ENCODE measurements around the gene TFEB.

Gene TFEB

DNA sequence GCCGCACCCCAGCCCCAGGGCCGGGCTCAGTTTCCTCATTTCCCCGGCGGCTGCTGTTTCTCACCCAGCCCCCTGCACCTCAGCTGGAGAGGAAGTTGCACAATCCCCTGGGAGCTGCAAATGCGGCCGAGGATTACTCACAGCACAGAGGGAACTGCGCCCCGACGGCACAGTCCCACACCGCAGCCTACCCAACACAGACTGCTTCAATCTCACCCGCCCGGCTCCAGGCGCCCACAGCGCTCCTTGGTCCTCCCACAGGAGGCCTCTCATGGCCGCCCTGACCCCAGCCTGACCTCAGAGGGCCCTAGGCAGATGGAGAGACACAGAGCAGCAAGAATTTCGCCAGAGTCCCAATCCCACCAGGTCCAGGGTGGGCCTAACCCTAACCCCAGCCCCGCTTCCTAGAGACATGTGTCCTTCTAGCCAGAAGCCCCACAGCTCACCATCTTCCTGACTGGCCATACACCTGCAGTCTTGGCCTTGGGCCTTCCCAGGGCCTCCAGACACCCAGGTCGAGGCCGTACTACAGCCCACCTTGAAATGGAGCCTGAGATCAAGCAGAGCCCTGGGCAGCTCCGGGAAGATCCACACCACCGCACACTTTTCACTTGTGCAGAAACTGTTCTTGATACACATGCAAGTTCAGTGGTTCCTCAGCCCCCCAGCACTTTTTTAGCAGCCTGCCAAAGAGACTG, 11.7 kb downstream of the TFEB start:
- TF ChIP-seq USF1 (IDR thresholded peaks at IDR 0.05) (no peak), TCF12 (IDR thresholded peaks at IDR 0.05; ENCODE audit: low read depth) (no peak), CEBPB (IDR thresholded peaks at IDR 0.05) (0 out of 2 replicates have a peak, but pooled peaks have one; percentile 16)

- no peak for TF ChIP-seq USF1 (IDR thresholded peaks at IDR 0.05)
- TF ChIP-seq TEAD4 (IDR thresholded peaks at IDR 0.05): no peak
- TF ChIP-seq TCF12 (IDR thresholded peaks at IDR 0.05; ENCODE audit: low read depth): no peak
- no peak for TF ChIP-seq EP300 (IDR thresholded peaks at IDR 0.05; ENCODE audit: borderline replicate concordance)
- no peak for TF ChIP-seq CREB1 (IDR thresholded peaks at IDR 0.05; ENCODE audit: low read depth)
- TF ChIP-seq ZBTB7A (IDR thresholded peaks at IDR 0.05; ENCODE audit: low read depth): no peak
- no peak for TF ChIP-seq RAD21 (IDR thresholded peaks at IDR 0.05; ENCODE audit: low read depth)
- no peak for TF ChIP-seq YY1 (IDR thresholded peaks at IDR 0.05; ENCODE audit: low read depth)
- TF ChIP-seq FOXM1 (IDR thresholded peaks at IDR 0.05; ENCODE audit: borderline replicate concordance, low read depth): no peak
- no peak for TF ChIP-seq NFIC (IDR thresholded peaks at IDR 0.05)
- TF ChIP-seq MAX (IDR thresholded peaks at IDR 0.05): no peak
- no peak for TF ChIP-seq CEBPB (IDR thresholded peaks at IDR 0.05)
These were observed 12.4 kb downstream of the TFEB start for GRCh38 chr6:41722969-41723529.

GRCh38 chr6:41721414-41721813, 14.0 kb downstream of the TFEB start:
- TF ChIP-seq ZBTB7A (IDR thresholded peaks at IDR 0.05; ENCODE audit: low read depth) (no peak), MAX (IDR thresholded peaks at IDR 0.05) (no peak), FOXM1 (IDR thresholded peaks at IDR 0.05; ENCODE audit: borderline replicate concordance, low read depth) (no peak), EGR1 (IDR thresholded peaks at IDR 0.05) (no peak)

- TF ChIP-seq NFIC (IDR thresholded peaks at IDR 0.05): no peak
- TF ChIP-seq ZBTB7A (IDR thresholded peaks at IDR 0.05; ENCODE audit: low read depth): no peak
- no peak for TF ChIP-seq RAD21 (IDR thresholded peaks at IDR 0.05; ENCODE audit: low read depth)
- no peak for TF ChIP-seq CREB1 (IDR thresholded peaks at IDR 0.05; ENCODE audit: low read depth)
- TF ChIP-seq YY1 (IDR thresholded peaks at IDR 0.05; ENCODE audit: low read depth): no peak
- TF ChIP-seq FOXM1 (IDR thresholded peaks at IDR 0.05; ENCODE audit: borderline replicate concordance, low read depth): no peak
- TF ChIP-seq TAF1 (IDR thresholded peaks at IDR 0.05; ENCODE audit: low read depth): no peak
These were observed 14.6 kb downstream of the TFEB start for GRCh38 chr6:41720783-41721182.

GRCh38 chr6:41720262-41720620, 15.2 kb downstream of the TFEB start:
- TF ChIP-seq TCF12 (IDR thresholded peaks at IDR 0.05; ENCODE audit: low read depth) (no peak), TAF1 (IDR thresholded peaks at IDR 0.05; ENCODE audit: low read depth) (no peak)

DNA sequence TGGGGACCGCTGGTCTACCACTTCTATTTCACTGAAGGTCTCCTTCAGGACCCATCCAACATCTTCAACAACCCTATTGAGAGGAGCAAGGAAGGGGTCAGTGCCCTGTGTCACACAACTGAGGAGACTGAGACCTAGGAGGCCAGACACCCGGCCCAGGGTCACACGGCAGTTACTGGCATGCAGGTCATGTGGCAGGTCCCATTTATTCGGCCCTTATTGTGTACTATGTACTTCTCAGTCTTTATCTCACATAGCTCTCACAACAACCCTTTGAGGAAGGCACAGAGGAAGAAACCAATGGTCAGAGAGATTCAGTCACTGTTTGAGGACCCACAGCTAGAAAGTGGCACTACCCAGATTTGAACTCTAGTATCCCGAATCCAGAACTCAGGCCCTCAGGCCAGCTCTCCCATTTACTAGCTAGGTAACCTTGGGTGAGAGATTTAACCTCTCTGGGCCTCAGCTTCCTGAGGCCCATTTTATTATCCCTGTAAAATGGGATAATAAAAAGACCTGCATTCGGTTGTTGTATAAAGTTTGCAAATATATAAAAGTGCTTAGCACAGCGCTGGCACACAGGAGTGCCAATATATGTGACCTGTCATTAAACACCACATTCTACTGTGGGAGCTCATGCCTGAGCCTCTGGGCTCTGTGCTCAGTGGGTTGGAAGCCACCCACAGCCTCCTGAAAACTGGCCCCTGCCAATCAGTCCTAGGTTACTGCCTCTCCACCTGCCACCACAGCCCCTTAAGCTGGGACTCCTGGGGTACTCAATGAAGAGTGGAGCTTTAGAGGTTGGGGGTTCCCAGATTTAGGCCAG, 15.8 kb downstream of the TFEB start:
- TF ChIP-seq, protein P1, sequence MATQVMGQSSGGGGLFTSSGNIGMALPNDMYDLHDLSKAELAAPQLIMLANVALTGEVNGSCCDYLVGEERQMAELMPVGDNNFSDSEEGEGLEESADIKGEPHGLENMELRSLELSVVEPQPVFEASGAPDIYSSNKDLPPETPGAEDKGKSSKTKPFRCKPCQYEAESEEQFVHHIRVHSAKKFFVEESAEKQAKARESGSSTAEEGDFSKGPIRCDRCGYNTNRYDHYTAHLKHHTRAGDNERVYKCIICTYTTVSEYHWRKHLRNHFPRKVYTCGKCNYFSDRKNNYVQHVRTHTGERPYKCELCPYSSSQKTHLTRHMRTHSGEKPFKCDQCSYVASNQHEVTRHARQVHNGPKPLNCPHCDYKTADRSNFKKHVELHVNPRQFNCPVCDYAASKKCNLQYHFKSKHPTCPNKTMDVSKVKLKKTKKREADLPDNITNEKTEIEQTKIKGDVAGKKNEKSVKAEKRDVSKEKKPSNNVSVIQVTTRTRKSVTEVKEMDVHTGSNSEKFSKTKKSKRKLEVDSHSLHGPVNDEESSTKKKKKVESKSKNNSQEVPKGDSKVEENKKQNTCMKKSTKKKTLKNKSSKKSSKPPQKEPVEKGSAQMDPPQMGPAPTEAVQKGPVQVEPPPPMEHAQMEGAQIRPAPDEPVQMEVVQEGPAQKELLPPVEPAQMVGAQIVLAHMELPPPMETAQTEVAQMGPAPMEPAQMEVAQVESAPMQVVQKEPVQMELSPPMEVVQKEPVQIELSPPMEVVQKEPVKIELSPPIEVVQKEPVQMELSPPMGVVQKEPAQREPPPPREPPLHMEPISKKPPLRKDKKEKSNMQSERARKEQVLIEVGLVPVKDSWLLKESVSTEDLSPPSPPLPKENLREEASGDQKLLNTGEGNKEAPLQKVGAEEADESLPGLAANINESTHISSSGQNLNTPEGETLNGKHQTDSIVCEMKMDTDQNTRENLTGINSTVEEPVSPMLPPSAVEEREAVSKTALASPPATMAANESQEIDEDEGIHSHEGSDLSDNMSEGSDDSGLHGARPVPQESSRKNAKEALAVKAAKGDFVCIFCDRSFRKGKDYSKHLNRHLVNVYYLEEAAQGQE (IDR thresholded peaks at IDR 0.05; ENCODE audit: low read depth): no peak
- TF ChIP-seq TAF1 (IDR thresholded peaks at IDR 0.05; ENCODE audit: low read depth): no peak
- TF ChIP-seq TCF12 (IDR thresholded peaks at IDR 0.05; ENCODE audit: low read depth): no peak
- TF ChIP-seq TEAD4 (IDR thresholded peaks at IDR 0.05): no peak
- no peak for TF ChIP-seq CREB1 (IDR thresholded peaks at IDR 0.05; ENCODE audit: low read depth)
- no peak for TF ChIP-seq EP300 (IDR thresholded peaks at IDR 0.05; ENCODE audit: borderline replicate concordance)
- TF ChIP-seq CEBPB (IDR thresholded peaks at IDR 0.05): no peak
- no peak for TF ChIP-seq USF1 (IDR thresholded peaks at IDR 0.05)
- TF ChIP-seq YY1 (IDR thresholded peaks at IDR 0.05; ENCODE audit: low read depth): no peak

DNA sequence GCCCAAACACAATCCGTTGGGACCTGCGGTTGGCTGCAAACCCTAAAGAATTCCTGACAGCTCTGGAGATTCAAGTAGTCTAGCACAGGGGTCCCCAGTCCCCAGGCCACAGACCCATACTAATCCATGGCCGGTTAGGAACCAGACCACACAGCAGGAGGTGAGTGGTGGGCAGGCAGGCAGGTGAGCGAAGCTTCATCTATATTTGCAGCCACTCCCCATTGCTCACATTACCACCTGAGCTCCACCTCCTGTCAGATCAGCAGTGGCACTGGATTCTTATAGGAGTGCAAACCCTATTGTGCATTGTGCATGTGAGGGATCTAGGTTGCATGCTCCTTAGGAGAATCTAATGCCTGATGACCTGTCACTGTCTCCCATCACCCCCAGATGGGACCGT, 16.6 kb downstream of the TFEB start:
- TF ChIP-seq ZBTB7A (IDR thresholded peaks at IDR 0.05; ENCODE audit: low read depth): no peak
- TF ChIP-seq USF1 (IDR thresholded peaks at IDR 0.05): no peak
- no peak for TF ChIP-seq TAF1 (IDR thresholded peaks at IDR 0.05; ENCODE audit: low read depth)
- TF ChIP-seq, protein P1 (IDR thresholded peaks at IDR 0.05; ENCODE audit: low read depth): no peak
- no peak for TF ChIP-seq RAD21 (IDR thresholded peaks at IDR 0.05; ENCODE audit: low read depth)
- no peak for TF ChIP-seq YY1 (IDR thresholded peaks at IDR 0.05; ENCODE audit: low read depth)
- TF ChIP-seq EP300 (IDR thresholded peaks at IDR 0.05; ENCODE audit: borderline replicate concordance): no peak
- TF ChIP-seq FOXM1 (IDR thresholded peaks at IDR 0.05; ENCODE audit: borderline replicate concordance, low read depth): no peak
- TF ChIP-seq TCF12 (IDR thresholded peaks at IDR 0.05; ENCODE audit: low read depth): no peak
- no peak for TF ChIP-seq MAX (IDR thresholded peaks at IDR 0.05)
- no peak for TF ChIP-seq CEBPB (IDR thresholded peaks at IDR 0.05)

Measured in Ishikawa (cell line).